GM13977 (cell line): ENCODE measurements around the gene ATAD3B.
"Not testable (repeated sequence)": the region's sequence is repeated elsewhere in the genome, so short reads cannot be mapped to it uniquely, and the experiment has no call there.

Experiments
- DNase-seq: peaks from one replicate; pipeline ENCODE4 v3.0.0; 2012; ENCODE audit warnings: low spot score
- CTCF ChIP-seq: IDR thresholded peaks from 2 replicates; pipeline ENCODE4 v1.5.1; 2012; ENCODE audit warnings: mild to moderate bottlenecking, control low read depth; ENCODE audit not compliant: insufficient read depth; ENCODE audit errors: extremely low read depth, missing control alignments
- in situ Hi-C: fragments of 300-500 bp; cut with MboI; formaldehyde crosslinking; loops from one replicate; pipeline ENCODE4 v1.12.0; 2022; ENCODE audit warnings: low sequenced_read_pairs, low pct_unique_long_range_greater_than_20kb, mixed read lengths, inconsistent platforms; ENCODE audit not compliant: unreplicated experiment

Gene ATAD3B

GRCh38 chr1:1462318-1462966, 9.1 kb upstream of the ATAD3B start:
- in situ Hi-C loops: no loop called here
- no peak for TF ChIP-seq CTCF
- no peak for DNase-seq

GRCh38 chr1:1463312-1463711, 8.3 kb upstream of the ATAD3B start:
- no peak for DNase-seq
- in situ Hi-C loops: no loop called here
- no peak for TF ChIP-seq CTCF

DNA sequence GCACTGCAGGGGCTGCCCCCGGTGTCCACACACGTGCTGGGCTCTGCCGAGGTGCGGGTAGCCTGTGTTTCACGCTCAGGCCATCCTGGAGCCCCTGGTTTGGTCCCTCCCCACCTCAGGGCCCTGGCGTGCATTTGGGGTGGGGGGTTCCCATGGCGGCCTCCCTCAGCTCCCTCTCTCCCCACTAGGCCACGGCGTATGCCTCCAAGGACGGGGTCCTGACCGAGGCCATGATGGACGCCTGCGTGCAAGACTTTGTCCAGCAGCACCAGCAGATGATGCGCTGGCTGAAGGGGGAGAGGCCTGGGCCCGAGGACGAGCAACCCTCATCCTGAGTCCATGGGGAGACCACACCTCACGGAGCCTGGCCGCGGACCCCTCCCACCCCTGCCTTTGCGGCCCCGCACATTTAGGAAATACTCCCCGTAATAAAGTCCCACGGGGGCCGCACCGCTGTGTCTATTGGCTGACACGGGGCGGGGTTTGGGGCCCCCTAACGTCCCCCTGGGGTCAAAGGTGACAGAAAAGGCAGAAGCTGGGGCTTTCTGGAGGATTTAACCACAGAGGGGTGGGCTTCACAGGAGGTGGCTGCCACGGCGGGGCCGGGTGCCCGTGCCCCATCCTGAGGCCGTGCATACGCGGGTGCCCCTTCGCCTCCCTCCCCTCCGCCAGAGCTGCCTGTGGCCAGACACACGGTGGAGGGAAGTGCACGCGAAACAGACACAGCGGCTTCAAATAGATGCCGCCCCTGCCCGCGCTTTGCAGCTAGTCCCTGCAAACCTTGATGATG, 3.2 kb upstream of the ATAD3B start:
- in situ Hi-C loops: not testable (repeated sequence)

DNA sequence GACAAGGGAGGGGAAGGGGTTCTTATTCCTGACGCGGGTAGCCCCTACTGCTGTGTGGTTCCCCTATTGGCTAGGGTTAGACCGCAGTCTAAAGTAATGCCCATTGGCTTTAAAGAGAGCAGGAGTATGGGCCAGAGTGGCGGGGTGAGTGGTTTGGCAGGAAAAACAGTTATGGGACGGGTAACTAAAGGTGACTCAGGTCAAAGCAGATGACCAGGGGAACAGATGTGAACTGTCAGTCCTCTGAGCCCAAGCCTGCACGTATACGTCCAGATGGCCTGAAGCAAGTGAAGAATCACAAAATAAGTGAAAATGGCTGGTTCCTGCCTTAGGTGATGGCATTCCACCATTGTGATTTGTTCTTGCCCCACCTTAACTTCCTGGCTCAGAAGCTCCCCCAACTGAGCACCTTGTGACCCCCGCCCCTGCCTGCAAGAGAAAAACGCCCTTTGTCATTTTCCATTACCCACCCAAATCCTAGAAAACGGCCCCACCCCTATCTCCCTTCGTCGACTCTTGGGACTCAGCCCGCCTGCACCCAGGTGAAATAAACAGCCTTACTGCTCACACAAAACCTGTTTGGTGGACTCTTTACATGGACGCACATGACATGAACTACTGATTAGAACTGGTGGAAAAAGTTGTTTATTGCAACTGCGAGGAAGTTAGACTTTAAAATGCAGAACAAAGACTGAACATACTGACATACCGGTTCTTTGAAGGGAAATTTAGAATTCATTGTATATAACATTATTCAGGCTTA, 758 bp upstream of the ATAD3B start:
- DNase-seq: no peak
- TF ChIP-seq CTCF: no peak
- in situ Hi-C loops: no loop called here

More for the DNA sequence above, 3.2 kb upstream of the ATAD3B start:
- not testable (repeated sequence) for DNase-seq

DNA sequence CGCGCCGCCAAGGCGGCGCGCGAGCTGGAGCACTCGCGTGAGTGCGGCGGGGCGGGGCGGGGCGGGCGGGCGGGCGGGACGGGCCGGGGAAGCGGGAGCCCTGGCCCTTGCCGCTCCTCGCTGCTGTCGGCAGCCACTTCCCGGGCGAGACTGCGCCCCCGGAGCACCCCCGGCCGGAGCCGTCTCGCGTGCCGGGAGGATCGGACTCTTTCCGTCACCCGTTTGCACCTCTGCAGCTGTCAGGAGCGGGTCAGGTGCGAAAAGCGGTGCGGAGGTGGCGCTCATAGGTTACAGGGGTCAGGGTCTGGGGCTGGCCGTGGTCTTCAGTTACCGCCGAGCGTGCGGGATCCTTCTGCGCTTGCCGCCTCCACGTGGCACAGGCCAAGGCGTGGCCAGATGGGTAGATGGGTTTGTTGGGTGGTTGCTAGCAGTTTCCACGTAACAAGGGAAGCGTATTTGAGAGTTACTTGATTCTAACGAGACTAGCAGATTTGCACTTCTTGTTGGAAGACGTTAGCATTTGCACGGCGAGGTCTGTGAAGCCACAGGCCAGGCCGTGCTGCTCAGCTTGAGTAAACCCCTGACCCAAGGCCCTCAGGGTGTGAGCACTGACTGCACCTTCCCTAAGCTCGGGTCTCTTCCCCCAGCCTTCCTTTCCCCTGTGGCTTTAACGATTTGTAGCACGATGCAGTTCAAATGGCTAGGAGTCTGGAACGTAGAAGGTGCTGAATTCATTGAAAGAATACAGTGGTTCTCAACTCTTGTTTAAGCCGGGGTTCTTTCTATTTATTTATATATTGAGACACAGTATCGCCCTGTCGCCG, 700 bp downstream of the ATAD3B start:
- DNase-seq, in situ Hi-C loops: not testable (repeated sequence)

GRCh38 chr1:1476011-1476410, 4.4 kb downstream of the ATAD3B start:
- DNase-seq, in situ Hi-C loops: not testable (repeated sequence)

DNA sequence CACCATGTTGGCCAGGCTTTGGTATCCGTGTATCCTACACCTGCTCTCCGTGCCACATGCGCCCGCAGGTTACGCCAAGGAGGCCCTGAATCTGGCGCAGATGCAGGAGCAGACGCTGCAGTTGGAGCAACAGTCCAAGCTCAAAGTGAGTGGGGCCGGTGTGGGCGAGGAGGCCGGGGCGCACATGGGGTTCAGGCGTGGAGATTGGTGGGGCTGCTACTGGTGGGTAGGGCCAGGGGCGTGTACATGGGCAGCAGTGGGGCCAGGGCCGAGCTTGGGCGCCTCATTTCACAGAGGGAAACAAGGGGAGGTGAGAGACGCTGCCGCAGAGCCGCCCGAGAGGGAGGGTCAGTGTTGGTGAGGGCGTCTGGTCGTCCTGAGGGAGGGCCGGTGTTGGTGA, 5.6 kb downstream of the ATAD3B start:
- no peak for DNase-seq
- TF ChIP-seq CTCF: no peak
- in situ Hi-C loops: no loop called here
